Activated naive CD4-positive, alpha-beta T cell treated with anti-CD3 and anti-CD28 coated beads, Interleukin-2, amount 50 U/mL, for 72 hours (primary cell): ENCODE measurements around the gene PCED1B. TPM values are rescaled to one million over a fixed set of nuclear protein-coding genes. Genes with fewer than 3 reads are reported as not detected.

ENCODE experiments used
- ATAC-seq, 2 donors: fragments of 150-1000 bp; cut with Tn5 transposase; 2 replicates each; pipeline ENCODE4 v1.10.0; 2021; ENCODE audit warnings: mild to moderate bottlenecking in 2 of 2, moderate library complexity in 2 of 2
- DNase-seq, 2 donors: peaks; one replicate each; pipeline ENCODE4 v3.0.0; 2021 to 2022; ENCODE audit warnings: low spot score in 2 of 2
- H3K27ac Mint-ChIP-seq, 2 donors: one replicate each; pipeline ENCODE4 v1.8.0; 2022; ENCODE audit warnings: mild to moderate bottlenecking in 2 of 2, mixed read lengths in 2 of 2
- H3K36me3 Mint-ChIP-seq, 2 donors: one replicate each; pipeline ENCODE4 v1.8.0; 2022; ENCODE audit warnings: mixed read lengths in 2 of 2
- H3K9me3 Mint-ChIP-seq, 2 donors: one replicate each; pipeline ENCODE4 v1.8.0; 2022; ENCODE audit warnings: mixed read lengths in 2 of 2
- total RNA-seq, 2 donors: library from RNA; stranded (reverse); gene quantifications; one replicate each; pipeline ENCODE4 v1.2.3, GENCODE V29; 2022

Gene PCED1B
- total RNA-seq, 2 donors from 2014 or later: 92.5 to 149 TPM

DNA sequence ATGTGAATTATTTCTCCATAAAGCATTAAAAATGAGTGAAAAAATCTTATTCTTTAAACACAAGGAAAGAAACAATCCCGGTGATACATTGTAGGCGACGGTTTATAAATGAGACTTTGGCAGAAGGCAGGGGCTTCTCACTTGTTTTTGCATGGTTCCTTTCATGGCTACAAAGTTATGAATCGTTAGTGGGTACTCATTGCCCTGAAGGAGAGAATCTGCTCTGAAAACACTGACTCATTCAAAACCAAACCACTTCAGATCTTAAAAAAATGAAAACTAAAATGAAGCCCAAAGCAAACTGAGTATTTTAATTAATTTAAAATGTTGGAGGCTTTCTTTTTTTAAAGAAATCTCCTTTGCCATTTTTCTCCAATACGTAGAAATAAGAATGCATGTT is 41.7 kb downstream of the PCED1B start:
- DNase-seq (no peak), ATAC-seq (peak; percentile 91 to 93)
- Mint-ChIP-seq H3K27ac (peak overlapping the region; percentile 85 to 92), H3K9me3 (no peaks in the 10 kb centered on the region), H3K36me3 (peaks cover 9 to 42% of the 10 kb centered on the region in 2 donors)

DNA sequence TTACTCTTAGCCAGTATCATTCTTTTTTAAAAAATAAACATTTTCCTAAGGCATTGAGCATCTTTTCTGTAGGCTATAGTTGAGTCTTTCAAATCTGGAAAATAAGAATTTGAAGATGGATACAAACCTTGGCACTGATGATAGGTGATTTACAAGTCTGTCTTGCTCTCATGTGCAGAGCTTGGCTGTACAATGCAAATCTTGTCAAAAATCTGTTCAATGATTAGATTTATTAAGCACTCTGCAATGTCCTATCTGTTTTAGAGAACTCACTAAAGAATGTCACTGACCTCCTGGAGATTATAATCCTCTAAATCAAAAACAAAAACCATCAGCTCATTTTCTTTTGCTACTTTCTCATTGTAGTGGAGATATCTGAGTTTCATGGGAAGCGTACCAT is 43.2 kb downstream of the PCED1B start:
- no peaks in the 10 kb centered on the region for H3K9me3 Mint-ChIP-seq
- ATAC-seq: no peak

DNA sequence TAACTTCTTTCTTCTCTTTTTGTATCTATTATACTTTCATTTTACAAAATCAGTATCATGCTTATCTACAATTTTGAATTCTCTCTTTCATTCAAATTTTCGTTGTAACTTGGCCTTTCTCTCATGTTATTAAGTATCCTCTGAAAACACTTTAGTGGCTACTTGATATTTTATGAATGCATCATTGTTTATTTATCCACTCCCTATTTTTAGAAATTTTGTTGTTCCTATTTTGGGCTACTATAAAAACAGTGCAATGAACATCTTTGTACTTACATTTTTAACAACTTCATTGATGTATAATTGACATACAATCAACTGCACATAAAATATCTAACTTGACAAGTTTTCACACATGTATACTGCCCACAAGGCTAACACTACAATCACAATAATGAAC is 44.3 kb downstream of the PCED1B start:
- no peaks in the 10 kb centered on the region for H3K9me3 Mint-ChIP-seq
- ATAC-seq (no peak), DNase-seq (no peak)
- no peak overlapping the region for H3K27ac Mint-ChIP-seq
- peaks cover 4 to 31% of the 10 kb centered on the region in 2 donors for H3K36me3 Mint-ChIP-seq

More for the DNA sequence above, 43.2 kb downstream of the PCED1B start:
- H3K27ac Mint-ChIP-seq: no peak overlapping the region
- H3K36me3 Mint-ChIP-seq: peaks cover 9 to 42% of the 10 kb centered on the region in 2 donors
- no peak for DNase-seq

DNA sequence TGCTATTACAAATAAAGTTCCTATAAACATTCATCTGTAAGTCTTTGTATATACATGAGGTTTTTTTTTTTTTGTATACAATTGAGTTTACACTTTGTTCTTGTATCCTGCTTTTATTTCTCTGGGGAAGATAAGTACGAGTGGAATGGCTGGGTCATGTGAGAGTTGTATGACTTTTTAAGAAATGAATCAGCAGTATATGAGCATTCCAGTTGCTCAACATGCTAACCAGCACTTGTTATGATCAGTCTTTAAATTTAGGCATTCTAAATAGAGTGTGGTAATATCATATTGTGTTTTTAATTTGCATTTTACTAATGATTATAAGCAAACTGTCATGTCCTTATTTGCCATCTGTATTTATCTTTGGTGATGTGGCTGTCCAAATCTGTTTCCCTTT is 45.0 kb downstream of the PCED1B start:
- H3K36me3 Mint-ChIP-seq: peaks cover 4 to 25% of the 10 kb centered on the region in 2 donors
- no peaks in the 10 kb centered on the region for H3K9me3 Mint-ChIP-seq
- DNase-seq (no peak), ATAC-seq (no peak)
- H3K27ac Mint-ChIP-seq: no peak overlapping the region

DNA sequence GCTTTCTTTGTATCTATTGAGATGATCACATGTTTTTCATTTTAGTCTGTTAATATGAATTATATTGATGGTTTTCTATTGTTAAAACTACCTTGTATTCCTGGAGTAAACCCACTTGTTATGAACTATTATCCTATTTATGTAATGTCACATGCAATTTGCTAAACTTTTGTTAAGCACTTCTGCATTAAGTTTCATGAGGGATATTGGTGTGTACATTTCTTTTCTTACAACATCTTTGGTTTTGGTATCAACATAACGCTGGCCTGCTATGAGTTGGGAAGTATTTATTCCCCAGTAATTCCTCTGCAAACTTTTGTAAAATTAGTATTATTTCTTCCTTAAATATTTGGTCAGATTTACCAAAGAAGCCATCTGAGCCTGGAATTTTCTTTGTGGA is 46.8 kb downstream of the PCED1B start:
- Mint-ChIP-seq H3K27ac (no peak overlapping the region), H3K9me3 (no peaks in the 10 kb centered on the region), H3K36me3 (peaks cover 4 to 24% of the 10 kb centered on the region in 2 donors)
- no peak for DNase-seq
- no peak for ATAC-seq

DNA sequence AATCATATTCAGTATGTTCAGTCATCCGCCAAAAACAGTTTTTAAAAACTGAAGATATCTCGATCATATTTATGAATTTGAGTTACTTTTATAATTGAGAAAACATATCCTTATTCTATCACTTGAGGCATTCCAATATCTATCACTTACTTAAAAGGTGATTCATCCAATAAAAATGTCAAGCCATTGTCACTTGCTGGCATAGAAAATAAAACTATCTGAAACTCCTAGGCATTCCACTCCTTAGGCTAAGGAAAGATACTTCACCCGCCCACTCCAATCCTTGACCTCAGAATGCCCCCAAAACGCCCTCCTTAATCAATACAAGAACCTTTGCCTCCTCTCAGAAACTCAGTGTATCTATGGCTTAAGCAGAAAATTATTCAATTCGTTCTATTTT is 51.6 kb downstream of the PCED1B start:
- H3K9me3 Mint-ChIP-seq: peaks cover 0 to 4% of the 10 kb centered on the region in 2 donors
- DNase-seq (no peak), ATAC-seq (no peak)
- H3K36me3 Mint-ChIP-seq: peaks cover 0 to 14% of the 10 kb centered on the region in 2 donors
- peak overlapping the region in 1 of 2 donors; percentile 8 for H3K27ac Mint-ChIP-seq

DNA sequence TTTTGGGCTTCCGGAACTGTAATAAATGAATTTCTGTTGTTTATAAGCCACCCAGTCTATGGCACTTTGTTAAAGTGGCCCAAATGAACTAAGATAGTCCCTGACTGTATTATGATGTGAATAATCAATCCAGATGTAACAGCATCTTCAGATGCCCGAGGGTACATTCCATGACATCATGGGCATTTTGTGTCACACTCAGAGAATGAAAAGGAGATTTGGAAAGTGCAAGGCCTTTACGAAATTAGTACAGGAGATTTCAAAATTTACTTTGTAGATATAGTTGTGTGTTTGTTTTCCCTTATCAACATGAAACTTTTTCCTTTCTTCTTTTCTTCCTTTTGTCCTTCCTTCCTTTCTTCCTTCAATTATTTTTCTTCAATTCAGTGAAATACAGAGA is 54.6 kb downstream of the PCED1B start:
- Mint-ChIP-seq H3K9me3 (peaks cover 2 to 7% of the 10 kb centered on the region in 2 donors), H3K27ac (peak overlapping the region in 1 of 2 donors; percentile 53), H3K36me3 (peaks cover 4 to 17% of the 10 kb centered on the region in 2 donors)
- ATAC-seq: no peak
- DNase-seq: no peak

DNA sequence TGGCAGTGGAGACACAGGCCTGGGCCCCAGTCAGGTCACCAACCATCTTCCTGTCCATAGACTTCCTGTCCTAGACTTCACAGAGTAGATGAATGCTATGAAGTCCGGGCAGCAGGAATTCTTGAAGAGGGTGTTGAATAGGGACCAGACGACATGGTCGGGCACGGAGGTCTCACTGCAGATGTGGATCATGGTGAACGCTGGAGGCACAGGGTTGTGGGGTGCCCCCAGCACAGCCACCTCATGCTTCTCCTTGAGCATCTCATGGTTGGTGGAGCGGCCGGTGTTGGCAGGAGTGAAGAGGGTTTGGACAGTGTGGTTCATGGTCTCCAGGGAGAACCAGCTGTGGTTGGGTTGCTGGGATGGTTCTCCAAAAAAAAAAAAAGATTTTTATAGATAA is 56.2 kb downstream of the PCED1B start:
- H3K27ac Mint-ChIP-seq: no peak overlapping the region
- no peak for DNase-seq
- H3K36me3 Mint-ChIP-seq: peaks cover 12 to 26% of the 10 kb centered on the region in 2 donors
- H3K9me3 Mint-ChIP-seq: peaks cover 9 to 14% of the 10 kb centered on the region in 2 donors
- ATAC-seq: no peak

DNA sequence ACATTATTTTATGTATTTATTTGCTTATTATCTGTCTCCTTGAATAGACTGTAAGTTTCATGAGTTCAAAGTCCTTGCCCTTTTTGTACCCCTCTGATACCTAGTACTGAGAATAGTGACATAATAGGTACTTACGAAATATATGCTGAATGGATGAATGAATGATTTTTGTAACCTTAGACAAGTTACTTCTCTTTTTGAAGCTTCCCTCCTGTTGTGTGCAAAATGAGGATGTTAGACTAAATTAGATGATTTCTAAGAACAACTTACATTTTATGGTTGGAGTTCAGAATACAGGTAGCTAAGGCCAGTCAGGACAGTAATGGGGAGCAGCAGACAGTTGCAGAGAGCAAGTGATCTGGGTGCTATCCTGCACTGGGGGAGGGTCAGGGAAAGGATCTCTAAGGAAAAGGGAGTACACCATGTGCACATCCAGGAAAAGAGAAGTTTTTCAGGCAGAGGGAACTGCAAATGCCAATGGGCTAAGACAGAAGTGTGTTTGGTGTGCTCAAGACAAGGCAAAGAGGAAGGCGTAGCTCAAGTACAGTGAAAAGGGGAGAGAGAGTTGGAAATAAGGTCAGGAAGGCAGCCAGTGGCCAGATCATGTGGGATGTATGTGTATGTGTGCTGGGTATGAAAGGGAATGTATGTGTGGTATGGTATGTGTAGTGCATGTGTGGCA is 59.7 kb downstream of the PCED1B start:
- peaks cover 9 to 14% of the 10 kb centered on the region in 2 donors for H3K9me3 Mint-ChIP-seq
- no peak overlapping the region for H3K27ac Mint-ChIP-seq
- ATAC-seq (no peak), DNase-seq (no peak)
- peaks cover 12 to 29% of the 10 kb centered on the region in 2 donors for H3K36me3 Mint-ChIP-seq

DNA sequence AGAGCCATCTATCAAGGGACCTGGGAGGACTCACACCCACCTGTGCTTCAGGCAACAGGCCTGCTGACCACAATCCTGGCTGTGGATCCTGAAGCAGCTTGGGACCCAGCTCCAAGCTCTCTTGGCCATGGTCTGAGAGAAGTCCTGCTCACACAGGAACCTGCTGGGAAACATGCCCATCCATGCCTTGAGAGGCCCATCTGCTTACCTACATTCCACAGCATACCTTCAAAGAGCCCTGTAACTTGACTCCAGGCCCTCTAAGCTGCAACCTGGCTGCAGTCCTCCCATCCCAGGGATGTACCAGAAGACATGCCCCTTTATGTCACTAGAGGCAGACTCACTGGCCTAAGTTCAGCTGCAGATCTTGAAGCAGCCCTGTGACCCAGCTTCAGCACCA is 62.0 kb downstream of the PCED1B start:
- H3K27ac Mint-ChIP-seq: peak overlapping the region in 1 of 2 donors; percentile 20
- peaks cover 9 to 10% of the 10 kb centered on the region in 2 donors for H3K9me3 Mint-ChIP-seq
- H3K36me3 Mint-ChIP-seq: peaks cover 12 to 25% of the 10 kb centered on the region in 2 donors
- no peak for DNase-seq
- no peak for ATAC-seq

DNA sequence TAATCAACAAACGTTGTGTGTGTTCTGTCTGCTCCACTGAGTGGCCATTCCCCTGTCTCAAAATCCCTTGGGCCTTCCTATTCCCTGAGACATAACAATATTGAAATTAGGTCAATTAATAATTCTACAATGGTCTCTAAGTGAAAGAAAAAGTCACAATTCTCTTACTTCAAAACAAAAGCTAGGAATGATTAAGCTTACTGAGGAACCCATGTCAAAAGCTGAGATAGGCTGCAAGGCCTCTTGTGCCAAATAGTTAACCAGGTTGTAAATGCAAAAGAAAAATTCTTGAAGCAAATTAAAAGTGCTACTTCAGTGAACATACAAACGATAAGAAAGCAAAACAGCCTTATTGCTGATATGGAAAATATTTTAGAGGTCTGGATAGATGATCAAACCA is 65.3 kb downstream of the PCED1B start:
- Mint-ChIP-seq H3K36me3 (peaks cover under 1 to 27% of the 10 kb centered on the region in 2 donors), H3K9me3 (peaks cover 5 to 6% of the 10 kb centered on the region in 2 donors), H3K27ac (no peak overlapping the region)
- DNase-seq: no peak
- ATAC-seq: no peak

DNA sequence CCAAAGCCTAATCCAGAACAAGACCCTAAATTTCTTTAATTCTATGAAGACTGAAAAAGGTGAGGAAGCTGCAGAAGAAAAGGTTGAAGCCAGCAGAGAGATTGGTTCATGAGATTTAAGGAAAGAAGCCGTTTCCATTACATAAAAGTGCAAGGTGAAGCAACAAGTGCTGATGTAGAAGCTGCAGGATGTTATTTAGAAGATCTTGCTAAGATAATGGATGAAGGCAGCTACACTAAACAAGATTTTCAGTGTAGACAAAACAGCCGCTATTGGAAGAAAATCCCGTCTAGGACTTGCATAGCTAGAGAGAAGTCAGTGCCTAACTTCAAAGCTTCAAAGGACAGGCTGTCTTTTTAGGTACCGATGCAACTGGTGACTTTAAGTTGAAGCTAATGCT is 65.8 kb downstream of the PCED1B start:
- peaks cover 0 to 26% of the 10 kb centered on the region in 2 donors for H3K36me3 Mint-ChIP-seq
- peak overlapping the region in 1 of 2 donors; percentile 10 for H3K27ac Mint-ChIP-seq
- ATAC-seq: no peak
- peaks cover 5 to 6% of the 10 kb centered on the region in 2 donors for H3K9me3 Mint-ChIP-seq
- no peak for DNase-seq

DNA sequence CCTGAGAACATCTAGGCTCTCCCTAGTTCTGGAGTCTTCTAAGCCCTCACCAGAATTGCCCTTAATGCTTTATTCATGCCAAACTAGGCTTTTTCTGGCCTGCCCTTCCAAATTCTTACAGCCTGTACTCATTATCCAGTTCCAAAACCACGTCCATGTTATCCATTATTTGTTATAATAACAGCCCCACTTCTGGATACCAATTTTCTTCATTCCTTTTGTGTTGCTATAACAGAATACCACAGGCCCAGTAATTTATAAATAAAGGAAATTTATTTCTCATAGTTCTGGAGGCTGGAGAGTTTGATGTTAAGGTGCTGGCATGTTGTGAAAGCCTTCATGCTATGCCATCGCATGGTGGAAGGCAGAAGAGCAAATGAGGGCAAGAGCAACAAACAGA is 68.3 kb downstream of the PCED1B start:
- DNase-seq: no peak
- no peak for ATAC-seq
- peaks cover 8 to 10% of the 10 kb centered on the region in 2 donors for H3K9me3 Mint-ChIP-seq
- no peak overlapping the region for H3K27ac Mint-ChIP-seq
- peaks cover 5 to 28% of the 10 kb centered on the region in 2 donors for H3K36me3 Mint-ChIP-seq

DNA sequence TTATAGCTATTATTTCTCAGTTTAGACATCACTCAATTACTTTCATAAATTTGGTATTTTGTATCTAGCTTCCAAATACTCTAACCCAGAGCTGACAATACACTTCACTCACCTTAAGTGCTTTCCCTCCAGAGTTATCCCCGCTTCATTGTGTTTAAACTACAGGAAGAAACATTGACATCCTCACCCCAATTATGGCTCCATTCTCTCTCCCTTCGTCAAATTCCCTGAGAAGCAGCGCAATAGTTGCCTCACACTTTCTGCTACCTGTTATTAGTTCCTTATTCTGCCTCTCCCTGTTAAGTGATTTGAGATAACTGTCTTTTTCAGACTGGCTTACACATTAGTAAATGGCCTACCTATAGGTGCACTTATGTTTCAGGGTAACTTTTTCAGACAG is 69.7 kb downstream of the PCED1B start:
- H3K27ac Mint-ChIP-seq: no peak overlapping the region
- H3K36me3 Mint-ChIP-seq: peaks cover 5 to 27% of the 10 kb centered on the region in 2 donors
- ATAC-seq (no peak), DNase-seq (no peak)
- H3K9me3 Mint-ChIP-seq: peaks cover 8 to 10% of the 10 kb centered on the region in 2 donors

DNA sequence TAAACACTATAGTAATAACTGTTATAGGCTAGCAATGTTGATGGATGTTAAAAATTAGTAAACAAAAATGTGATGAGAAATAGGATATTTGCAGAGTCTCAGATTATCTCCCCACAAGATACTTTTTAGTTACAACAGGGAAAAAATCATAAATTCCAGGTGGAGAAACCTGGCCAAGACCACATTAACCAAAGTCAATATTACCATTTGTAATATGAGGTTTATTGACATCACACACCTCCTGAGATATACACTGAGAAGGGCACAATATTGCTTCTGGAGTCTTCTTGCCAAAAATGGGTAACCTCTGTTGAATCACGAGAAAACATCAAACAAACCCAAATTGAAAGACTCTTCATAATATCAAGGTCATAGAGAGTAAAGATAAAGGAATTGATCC is 72.7 kb downstream of the PCED1B start:
- no peak for ATAC-seq
- H3K9me3 Mint-ChIP-seq: peaks cover 8 to 10% of the 10 kb centered on the region in 2 donors
- H3K27ac Mint-ChIP-seq: no peak overlapping the region
- peaks cover 5 to 20% of the 10 kb centered on the region in 2 donors for H3K36me3 Mint-ChIP-seq
- DNase-seq: no peak

DNA sequence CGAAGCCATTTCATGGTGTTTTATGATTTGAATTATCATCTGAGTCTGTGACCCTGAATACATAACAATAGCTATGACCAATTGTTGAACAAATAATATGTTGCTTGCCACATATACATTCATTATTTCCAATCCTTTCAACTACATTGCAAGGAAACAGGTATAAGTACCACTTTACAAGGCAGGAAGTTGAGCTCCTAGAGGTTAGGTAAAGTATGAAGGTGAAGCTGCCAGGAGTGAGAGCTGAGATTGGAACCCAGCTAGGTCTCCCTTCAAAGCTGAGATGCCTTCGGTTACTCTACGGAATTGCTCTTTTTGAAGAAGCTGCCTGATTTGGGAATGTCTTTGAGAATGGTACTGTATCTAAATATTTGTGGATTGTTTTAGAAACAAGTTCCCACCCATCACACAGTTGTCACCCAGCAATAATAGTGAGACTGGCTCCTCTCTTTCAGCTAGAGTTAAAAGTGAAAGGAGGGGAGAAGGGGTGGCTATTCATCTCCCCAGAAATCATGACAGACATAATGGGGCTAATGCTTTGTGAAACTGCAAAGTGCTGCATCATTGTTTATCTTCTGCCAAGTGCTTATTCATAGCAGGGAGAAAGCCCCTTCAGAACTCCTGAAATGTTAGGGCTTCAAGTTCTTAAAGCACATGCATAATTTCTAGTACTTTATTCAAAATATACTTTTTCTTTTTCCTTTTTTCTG is 76.2 kb downstream of the PCED1B start:
- Mint-ChIP-seq H3K27ac (no peak overlapping the region), H3K36me3 (peaks cover 13 to 25% of the 10 kb centered on the region in 2 donors), H3K9me3 (peaks cover 18 to 23% of the 10 kb centered on the region in 2 donors)
- no peak for DNase-seq
- ATAC-seq: peak; percentile 35 to 46

DNA sequence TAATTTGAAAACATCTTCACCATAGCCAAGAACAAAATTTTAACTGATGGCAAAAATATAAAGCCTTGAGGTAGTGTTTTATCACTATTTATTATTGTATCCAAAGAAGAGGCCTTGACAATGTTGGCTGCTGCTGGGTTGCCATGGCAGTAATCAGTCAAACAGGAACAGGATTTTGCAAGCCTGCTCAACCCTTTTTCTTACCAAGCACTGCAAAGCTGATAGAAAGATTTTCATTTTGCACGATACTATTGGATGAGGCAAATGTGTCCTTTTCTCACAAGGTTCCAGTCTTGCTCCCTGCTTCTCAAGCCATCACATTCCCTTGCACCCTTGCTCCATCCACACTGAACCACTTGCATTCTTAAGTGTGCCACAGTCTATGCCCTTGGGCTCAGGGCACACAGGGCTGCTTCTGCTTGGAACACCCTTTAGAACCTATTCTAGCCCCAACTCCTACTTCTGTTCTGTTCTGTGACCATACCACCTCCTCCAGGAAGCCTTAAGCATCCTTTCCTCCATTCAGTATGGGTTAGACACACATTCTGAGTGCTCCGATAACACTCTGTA is 76.8 kb downstream of the PCED1B start:
- ATAC-seq: no peak
- no peak for DNase-seq
- peaks cover 18 to 23% of the 10 kb centered on the region in 2 donors for H3K9me3 Mint-ChIP-seq
- peaks cover 17 to 32% of the 10 kb centered on the region in 2 donors for H3K36me3 Mint-ChIP-seq
- no peak overlapping the region for H3K27ac Mint-ChIP-seq
